Left ventricle myocardium superior (tissue), 1 donor: ENCODE data around the gene LLGL2. TPM values are rescaled to one million over a fixed set of nuclear protein-coding genes. Genes with fewer than 3 reads are reported as not detected.
"Not testable (repeated sequence)": the region's sequence is repeated elsewhere in the genome, so short reads cannot be mapped to it uniquely, and the experiment has no call there.

Experiments used
- ATAC-seq: fragments of 200-7000 bp; cut with Tn5 transposase; one replicate; pipeline ENCODE4 v1.9.1; 2020; ENCODE audit warnings: mild to moderate bottlenecking, moderate library complexity
- DNase-seq: peaks from one replicate; pipeline ENCODE4 v3.0.0-alpha.2; 2020
- intact Hi-C: fragments of 100-400 bp; cut with micrococcal nuclease; formaldehyde crosslinking; loops from one replicate; pipeline ENCODE4 v1.11.0; 2022
- total RNA-seq: library from RNA; stranded (reverse); fragmentation: NEBNext Ultra II Directional; extraction: Animal tissue kit (Norgen Biotek cat#: 25700); gene quantifications from one replicate; pipeline ENCODE4 v1.2.1, GENCODE V29; 2021
- donor health status: DM: no; HTN: yes; CAD: no; lungs with severe emphysema.

The LLGL2 gene
- total RNA-seq, 1 donor from 2014 or later, result 5.1 TPM

DNA sequence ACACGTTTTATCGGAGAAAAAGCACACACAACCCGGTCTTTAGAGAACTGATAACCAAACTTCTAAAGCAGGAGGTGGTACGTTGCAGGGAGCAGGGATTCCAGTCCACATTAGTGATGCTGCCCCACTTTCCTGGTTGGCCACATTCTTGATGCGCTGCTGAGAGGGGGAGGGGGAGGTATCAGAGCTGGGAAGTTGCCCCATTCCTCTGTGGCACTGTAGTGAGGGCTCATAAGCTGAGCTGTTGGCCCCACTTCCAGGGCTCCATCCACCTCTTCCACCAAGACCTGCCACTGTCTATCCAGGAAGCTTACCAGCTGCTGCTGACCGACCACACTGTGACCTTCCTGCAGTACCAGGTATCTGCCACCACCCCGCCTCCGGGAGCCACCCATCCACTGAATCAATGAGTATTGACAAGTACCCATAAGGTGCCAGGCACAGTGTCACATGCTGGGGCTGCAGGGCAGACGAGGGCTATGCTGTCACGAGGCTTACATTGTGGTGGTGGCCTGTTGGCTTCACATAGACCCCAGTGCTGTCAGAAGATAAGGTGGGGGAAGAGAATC is 8.1 kb upstream of the LLGL2 start:
- no peak for ATAC-seq
- DNase-seq, result peak; percentile 25
- intact Hi-C loops, result loop anchor here (10.0 kb wide), 1 partner anchor 93 kb away; no protein-coding TSS in a partner anchor

- ATAC-seq (no peak), DNase-seq (no peak)
- intact Hi-C loops, result loop anchor here (10.0 kb wide), 1 partner anchor 93 kb away; no protein-coding TSS in a partner anchor
These were observed 7.3 kb upstream of the LLGL2 start for GRCh38 chr17:75518201-75518600.

- intact Hi-C loops, result loop anchor here (10.0 kb wide), 1 partner anchor 94 kb away; no protein-coding TSS in a partner anchor
- ATAC-seq, result no peak
- no peak for DNase-seq
These were observed 6.4 kb upstream of the LLGL2 start for GRCh38 chr17:75518983-75519537.

GRCh38 chr17:75520413-75520812 is 5.1 kb upstream of the LLGL2 start:
- DNase-seq, ATAC-seq, intact Hi-C loops: not testable (repeated sequence)

- DNase-seq, result no peak
- ATAC-seq, result no peak
- intact Hi-C loops, result no loop called here
These were observed 4.2 kb upstream of the LLGL2 start for GRCh38 chr17:75521290-75521689.

- intact Hi-C loops, result no loop called here
These were observed 3.4 kb upstream of the LLGL2 start for GRCh38 chr17:75521951-75522727.

GRCh38 chr17:75523647-75524046 is 1.9 kb upstream of the LLGL2 start:
- intact Hi-C loops, result no loop called here
- no peak for DNase-seq
- no peak for ATAC-seq

More at GRCh38 chr17:75521951-75522727, 3.4 kb upstream of the LLGL2 start:
- ATAC-seq (no peak), DNase-seq (no peak)

GRCh38 chr17:75524269-75524969 is 1.1 kb upstream of the LLGL2 start:
- ATAC-seq (no peak), DNase-seq (no peak)
- intact Hi-C loops, result no loop called here

- no peak for DNase-seq
- ATAC-seq, result no peak
- intact Hi-C loops, result no loop called here
These were observed 483 bp downstream of the LLGL2 start for GRCh38 chr17:75525806-75526554.

- intact Hi-C loops, result no loop called here
- ATAC-seq, result no peak
- DNase-seq, result no peak
These were observed 1.2 kb downstream of the LLGL2 start for GRCh38 chr17:75526555-75527270.

DNA sequence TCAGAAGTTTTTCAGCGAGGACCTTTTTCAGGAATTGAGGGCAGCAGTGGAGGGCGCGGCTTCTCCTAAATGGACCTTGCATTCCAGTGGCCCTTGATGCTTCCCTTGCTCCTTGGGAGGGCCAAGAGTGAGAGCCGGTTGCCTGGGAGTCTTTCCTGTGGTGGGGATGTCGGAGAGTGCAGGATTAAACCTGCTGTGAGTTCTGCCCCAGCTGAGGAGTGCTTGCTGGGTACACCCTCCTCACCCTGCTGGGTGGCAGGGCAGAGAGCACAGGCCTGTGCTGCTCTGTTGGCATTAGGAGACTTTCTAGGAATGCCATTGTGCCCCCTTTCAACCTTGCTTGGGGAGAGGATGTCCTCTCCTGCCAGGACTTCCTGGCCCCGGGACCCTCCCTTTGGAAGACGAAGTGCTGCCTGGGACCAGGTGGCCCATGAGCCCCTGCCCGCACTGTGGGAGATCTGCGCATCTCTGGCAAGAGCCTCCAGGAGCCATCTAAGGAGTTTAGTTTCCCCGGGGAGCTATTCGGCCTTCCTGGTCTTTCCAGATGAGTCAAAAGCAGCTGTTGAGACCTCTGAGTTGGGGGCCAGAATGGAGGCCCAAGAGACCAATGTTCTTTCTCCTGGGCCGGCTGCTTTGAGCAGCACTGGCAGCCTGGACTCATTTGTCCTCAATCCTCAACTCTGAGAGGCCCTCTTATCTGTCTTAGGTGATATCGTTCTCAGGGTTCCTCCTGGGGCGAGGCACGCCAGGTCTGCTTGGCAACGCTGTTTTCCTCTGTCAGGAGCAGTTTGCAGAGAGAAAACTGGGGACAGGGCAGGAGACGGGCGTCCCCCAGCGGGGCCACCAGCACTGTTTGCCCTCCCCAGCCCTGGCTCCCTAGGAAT is 5.6 kb downstream of the LLGL2 start:
- intact Hi-C loops, result no loop called here
- ATAC-seq (no peak), DNase-seq (no peak)

- ATAC-seq (no peak), DNase-seq (no peak)
- intact Hi-C loops, result no loop called here
These were observed 6.2 kb downstream of the LLGL2 start for GRCh38 chr17:75531721-75532072.

DNA sequence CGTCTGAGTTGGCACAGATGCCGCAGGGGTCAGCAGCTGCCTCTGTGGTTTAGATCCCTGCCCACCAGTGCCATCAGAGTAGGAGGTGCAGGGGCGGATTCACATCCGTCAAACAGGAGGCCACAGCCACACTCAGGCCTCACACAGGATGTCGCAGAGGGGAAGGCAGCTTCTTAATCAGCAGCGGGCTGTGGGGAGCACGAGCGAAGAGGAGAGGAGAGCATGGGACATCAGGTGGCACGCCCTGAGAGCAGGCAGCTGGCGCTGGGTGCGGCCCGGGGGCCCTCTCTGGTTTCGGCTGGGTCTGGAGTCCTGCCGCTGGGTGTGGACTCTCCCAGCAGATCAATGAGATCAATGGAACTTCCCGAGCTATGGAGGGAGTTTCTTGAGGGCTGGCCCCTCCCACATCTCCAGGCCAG is 9.6 kb downstream of the LLGL2 start:
- DNase-seq (no peak), ATAC-seq (no peak)
- intact Hi-C loops, result no loop called here

GRCh38 chr17:75535871-75536270 is 10.4 kb downstream of the LLGL2 start:
- intact Hi-C loops, result no loop called here
- DNase-seq (no peak), ATAC-seq (no peak)

DNA sequence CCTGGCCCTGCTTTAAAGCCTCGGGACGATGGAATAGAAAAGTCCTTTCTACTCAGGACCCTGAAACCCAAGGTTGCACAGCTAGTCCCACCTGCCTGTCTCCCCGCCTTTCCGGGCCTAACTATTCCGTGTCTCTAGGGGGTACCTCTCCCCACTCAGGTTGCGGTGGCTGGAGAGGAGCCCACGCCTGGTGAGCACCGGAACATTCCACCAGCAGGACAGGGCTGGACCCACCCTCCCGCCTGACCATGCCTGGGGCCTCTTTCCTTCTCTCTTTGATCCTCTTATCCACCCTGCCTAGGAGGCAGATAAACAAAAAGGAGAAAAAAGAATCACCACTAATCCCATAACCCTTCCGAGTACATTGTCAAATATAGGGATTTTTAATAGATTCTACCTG is 10.9 kb downstream of the LLGL2 start:
- DNase-seq (no peak), ATAC-seq (no peak)
- intact Hi-C loops, result no loop called here

DNA sequence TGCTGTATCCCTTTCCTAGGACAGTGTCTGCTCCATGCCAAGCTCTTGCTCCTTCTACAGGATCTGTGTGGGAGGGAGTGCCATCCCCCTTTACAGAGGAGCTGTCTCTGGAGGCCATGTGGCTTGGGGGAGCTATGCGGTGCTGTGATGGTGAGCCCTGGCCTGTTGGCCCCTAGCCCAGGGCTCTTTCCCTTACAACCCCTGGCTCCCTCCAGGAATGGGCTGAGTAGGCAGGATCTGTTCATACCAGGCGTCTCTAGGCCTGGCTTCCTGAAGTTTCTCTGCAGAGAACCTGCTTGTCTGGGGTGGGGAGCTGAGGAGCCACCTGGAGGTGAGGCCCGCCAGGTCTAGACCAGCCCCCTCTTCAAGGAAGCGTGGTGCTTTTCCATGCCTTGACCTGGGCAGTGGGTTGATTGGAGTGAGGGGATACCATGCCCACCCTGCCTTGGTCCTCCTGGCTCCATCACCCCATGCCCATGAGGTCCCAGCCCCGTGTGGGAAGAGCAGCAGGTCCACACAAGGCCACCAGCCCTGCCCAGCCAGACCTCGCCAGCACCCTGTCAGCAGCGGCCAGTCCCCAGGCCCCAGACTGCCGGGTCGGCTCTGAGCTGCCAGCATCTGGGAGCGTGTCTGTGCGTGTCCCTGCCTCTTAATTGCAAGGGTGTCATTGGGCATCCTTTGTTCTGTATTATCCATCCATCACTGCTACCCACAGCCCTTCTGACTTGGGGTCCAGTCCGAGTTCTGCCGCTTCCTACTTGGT is 14.7 kb downstream of the LLGL2 start:
- intact Hi-C loops, result no loop called here
- no peak for DNase-seq
- ATAC-seq, result no peak

DNA sequence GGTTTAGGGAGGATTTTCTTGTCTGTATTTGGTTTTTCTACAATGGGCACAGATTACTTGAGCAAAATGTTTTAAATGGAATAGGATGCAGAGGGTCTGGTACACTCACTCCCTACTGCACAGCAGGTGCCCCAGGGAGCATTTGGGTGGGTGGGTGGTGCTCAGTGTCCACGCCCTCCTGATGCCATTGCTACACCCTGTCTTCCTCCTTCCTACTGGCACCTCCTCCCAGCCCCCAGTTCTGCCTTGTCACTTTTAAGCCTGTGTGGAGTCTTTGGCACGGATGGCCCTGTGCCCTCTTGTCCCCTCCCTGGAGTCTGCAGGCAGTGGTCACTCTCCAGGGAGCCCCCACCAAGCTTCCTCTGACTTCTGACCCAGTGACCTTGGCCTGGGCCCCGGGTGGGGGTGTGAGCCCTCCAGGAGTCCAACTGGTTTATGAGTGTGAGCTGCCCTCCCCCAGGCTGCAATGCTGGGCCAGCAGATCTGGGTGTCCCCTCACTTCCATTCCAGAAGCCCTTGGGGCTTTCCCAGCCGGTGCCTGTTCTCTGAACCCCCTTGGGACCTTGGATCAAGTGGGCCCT is 15.5 kb downstream of the LLGL2 start:
- no peak for DNase-seq
- intact Hi-C loops, result no loop called here
- ATAC-seq, result no peak
